Adrenal gland (tissue), 5 donors: ENCODE results near the gene DNMBP.

Experiments used
- POLR2A ChIP-seq, 2 donors: fragments of 450-650 bp; IDR thresholded peaks; one replicate each; pipeline ENCODE4 v1.6.1; 2017; ENCODE audit warnings: antibody characterized with exemption in 2 of 2, mild to moderate bottlenecking in 2 of 2, moderate library complexity in 1 of 2
- TF ChIP-seq, protein P1 (sequence below), 6 experiments: fragments of 450-650 bp in 4 of 6; fragments of 200-600 bp in 2 of 6; sonication (generic) in 1 of 6; IDR thresholded peaks; 1 replicate in 5 of 6; 2 replicates in 1 of 6; pipeline versions ENCODE4 v1.5.1 to v1.8.0; 2016 to 2021; ENCODE audit warnings: antibody characterized with exemption in 6 of 6, mild to moderate bottlenecking in 2 of 6, moderate library complexity in 1 of 6
- donor health status: DM: no; HTN: no; CAD: no.

DNA sequence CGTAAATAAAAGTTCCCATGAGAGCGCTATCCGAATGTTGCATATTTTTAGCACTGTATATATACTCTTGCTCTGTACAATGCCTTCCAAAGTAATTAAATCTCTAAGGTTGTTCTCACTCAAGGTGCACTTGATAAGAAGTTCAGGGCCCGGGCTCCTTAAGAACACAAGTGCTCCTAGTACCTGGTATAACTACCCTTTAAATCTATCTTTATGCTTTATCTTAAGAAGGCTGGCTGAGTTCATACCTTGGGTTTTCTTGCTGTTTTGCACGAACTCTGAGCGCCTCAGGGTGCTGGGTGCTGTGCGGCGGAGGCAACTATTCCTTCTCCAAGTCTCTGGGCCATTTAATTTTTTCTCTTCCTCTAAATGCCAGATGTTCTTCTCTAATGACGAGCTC is 80.4 kb downstream of the DNMBP start:
- TF ChIP-seq, protein P1, sequence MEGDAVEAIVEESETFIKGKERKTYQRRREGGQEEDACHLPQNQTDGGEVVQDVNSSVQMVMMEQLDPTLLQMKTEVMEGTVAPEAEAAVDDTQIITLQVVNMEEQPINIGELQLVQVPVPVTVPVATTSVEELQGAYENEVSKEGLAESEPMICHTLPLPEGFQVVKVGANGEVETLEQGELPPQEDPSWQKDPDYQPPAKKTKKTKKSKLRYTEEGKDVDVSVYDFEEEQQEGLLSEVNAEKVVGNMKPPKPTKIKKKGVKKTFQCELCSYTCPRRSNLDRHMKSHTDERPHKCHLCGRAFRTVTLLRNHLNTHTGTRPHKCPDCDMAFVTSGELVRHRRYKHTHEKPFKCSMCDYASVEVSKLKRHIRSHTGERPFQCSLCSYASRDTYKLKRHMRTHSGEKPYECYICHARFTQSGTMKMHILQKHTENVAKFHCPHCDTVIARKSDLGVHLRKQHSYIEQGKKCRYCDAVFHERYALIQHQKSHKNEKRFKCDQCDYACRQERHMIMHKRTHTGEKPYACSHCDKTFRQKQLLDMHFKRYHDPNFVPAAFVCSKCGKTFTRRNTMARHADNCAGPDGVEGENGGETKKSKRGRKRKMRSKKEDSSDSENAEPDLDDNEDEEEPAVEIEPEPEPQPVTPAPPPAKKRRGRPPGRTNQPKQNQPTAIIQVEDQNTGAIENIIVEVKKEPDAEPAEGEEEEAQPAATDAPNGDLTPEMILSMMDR (IDR thresholded peaks at IDR 0.05) = no peak
- no peak for TF ChIP-seq POLR2A (IDR thresholded peaks at IDR 0.05)
